A549 treated with dexamethasone at 1 μM for 4 hours (cell line): ENCODE measurements around the gene HDAC1. TPM values are rescaled to one million over a fixed set of nuclear protein-coding genes. Genes with fewer than 3 reads are reported as not detected.

Experiments used
- total RNA-seq: library from RNA; stranded (reverse); fragments of 200-300 nt; extraction: Qiagen RNA extraction; gene quantifications from 5 replicates; pipeline ENCODE4 v1.2.3, GENCODE V29; 2022

Gene HDAC1
- 47.9 to 53.4 TPM (median 52.1 TPM) in 5 replicates for total RNA-seq

DNA sequence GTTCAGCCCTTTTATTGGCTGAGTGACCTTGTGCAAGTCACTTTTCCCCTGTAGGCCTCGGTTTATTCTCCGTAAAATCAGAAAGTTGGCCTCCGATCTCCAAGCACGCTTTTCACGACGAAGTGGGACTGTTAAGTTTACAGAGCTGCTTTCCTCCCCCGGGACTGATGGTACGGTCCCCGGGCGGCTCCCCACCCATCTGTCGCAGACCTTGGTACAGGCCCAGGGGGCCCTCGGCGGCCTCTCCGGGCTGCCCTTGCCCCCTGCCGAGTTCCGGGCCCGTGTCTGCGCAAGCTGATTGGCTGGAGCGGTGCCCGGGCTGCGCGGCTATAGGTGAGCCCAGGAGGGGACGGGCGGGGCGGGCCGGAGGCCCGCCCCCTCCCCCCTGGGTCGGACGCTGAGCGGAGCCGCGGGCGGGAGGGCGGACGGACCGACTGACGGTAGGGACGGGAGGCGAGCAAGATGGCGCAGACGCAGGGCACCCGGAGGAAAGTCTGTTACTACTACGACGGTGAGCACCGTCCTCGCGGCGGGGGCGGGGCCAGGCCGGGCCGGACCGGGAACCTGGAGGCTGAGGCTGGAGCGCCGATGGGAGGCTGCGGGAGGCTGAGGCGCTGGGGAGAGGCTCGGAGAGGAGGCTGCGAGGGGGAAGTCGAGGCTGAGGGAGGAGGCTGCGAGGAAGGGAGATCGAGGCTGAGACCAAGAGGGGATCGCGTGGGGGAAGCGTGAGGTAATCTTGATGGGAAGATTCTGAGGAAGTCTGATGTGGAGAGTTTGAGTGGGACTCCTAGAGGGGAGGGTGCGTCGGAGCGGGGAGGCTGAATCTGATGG, at the start of gene HDAC1:
HDAC1 (plus strand) TSS at position 376 of the 831 bp plus-strand sequence; CDS start at position 463, 87 bp downstream.

DNA sequence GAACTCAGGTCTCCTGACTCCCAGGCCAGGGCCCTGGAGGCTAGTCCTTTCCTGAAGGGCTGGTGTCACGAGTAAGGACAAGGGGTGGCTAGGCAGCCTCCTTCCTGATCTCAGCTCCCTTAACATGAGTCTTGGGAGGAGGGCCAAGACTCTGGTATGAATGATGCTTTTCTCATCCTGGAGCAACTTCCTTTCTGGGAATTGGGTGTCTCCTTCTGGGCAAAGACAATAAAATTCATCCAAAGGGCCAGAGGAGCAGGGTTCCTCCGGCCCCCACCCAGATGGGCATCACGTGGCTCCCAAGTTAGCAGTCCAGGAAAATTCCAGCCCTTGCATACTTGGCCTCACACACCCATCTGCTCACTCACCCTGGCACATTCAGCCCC, 45.0 kb upstream of the HDAC1 start, which contains the start of gene FAM167B:
FAM167B (plus strand) TSS at position 335 of the 386 bp plus-strand sequence. CDS start 200 bp downstream, outside the sequence.

GRCh38 chr1:32250893-32251716, 40.8 kb upstream of the HDAC1 start, which contains the start of gene LCK:
Gene LCK, plus strand, starts transcription at chr1:32251265. Its CDS starts 23,065 bp downstream, at chr1:32274330.

DNA sequence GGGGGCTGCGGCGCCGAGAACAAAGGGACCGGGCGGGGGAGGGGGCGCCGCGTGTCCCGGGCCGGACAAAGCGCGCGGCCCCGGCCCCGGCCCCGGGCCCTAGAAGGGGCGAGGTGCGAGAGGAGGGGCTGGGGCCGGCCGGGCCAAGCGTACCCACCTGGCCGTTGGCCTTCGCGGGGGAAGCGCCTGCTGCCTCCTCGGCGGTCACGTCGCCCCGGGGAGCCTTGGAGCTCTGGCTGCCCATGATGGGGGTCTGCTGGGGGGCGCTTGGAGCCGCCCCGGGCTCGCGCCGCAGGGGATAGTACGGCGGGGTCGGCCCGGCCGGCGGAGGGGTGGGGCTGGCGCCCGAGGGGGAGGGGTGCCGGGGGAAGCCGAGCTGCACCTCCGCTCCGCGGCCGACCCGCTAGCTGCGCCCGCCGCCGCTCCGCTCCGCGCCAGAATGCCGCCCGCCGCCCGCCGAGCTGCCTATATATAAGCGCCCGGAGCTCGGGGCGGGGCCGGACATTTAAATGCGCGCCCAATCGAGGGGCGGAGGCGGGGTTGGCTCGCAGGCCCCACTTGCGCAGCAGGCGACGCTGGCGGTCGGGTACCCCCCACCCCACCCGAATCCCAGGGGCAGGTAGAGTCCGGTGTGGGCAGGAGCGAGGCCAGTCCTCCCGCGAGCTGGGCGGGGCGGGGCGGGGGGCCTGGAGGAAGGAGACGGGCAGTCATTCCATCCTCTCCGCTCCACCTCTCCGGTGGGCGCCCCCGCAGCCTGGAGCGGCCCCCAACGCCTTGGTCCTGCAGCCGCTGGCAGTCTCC, 44.1 kb downstream of the HDAC1 start, which contains the start of gene MARCKSL1:
MARCKSL1 (minus strand) TSS at position 444 of the 801 bp plus-strand sequence; CDS start at position 244, 200 bp downstream.

GRCh38 chr1:32362474-32363313, 70.8 kb downstream of the HDAC1 start, which contains the start of the genes FAM229A and TSSK3:
Gene FAM229A, minus strand, starts transcription at chr1:32362485. Its CDS starts 394 bp downstream, at chr1:32362091.
Gene TSSK3, plus strand, starts transcription at chr1:32362539. Its CDS starts 163 bp downstream, at chr1:32362702.

Other genes with a start within 250 kb of the HDAC1 start
- gene TMEM39B, start 219.1 kb upstream of the HDAC1 start, total RNA-seq: 7.1 to 11.9 TPM (median 10.7 TPM) in 5 replicates
- 15.9 to 19.6 TPM (median 17.8 TPM) in 5 replicates for gene KPNA6, start 184.0 kb upstream of the HDAC1 start, total RNA-seq
- gene TXLNA, start 112.4 kb upstream of the HDAC1 start, total RNA-seq: 27.1 to 31.1 TPM (median 30.4 TPM) in 5 replicates
- gene CCDC28B, start 91.5 kb upstream of the HDAC1 start, total RNA-seq: 0.71 to 1.5 TPM (median 1.3 TPM) in 5 replicates
- 1.5 to 2.5 TPM (median 1.9 TPM) in 5 replicates for gene IQCC, start 86.4 kb upstream of the HDAC1 start, total RNA-seq
- not detected in 5 replicates for gene DCDC2B, start 83.0 kb upstream of the HDAC1 start, total RNA-seq
- 7.3 to 9.2 TPM (median 8.5 TPM) in 5 replicates for gene TMEM234, start 69.7 kb upstream of the HDAC1 start, total RNA-seq
- gene EIF3I, start 69.7 kb upstream of the HDAC1 start, total RNA-seq: 265 to 288 TPM (median 276 TPM) in 5 replicates
- gene FAM167B, start 44.9 kb upstream of the HDAC1 start, total RNA-seq: 0.55 to 0.82 TPM (median 0.63 TPM) in 5 replicates
- gene LCK, start 40.8 kb upstream of the HDAC1 start, total RNA-seq: 0.07 to 0.11 TPM (median 0.09 TPM) in 3 of 5 replicates, not detected in the others
- 55.1 to 67.3 TPM (median 65.9 TPM) in 5 replicates for gene MARCKSL1, start 44.1 kb downstream of the HDAC1 start, total RNA-seq
- 1.2 to 3.3 TPM (median 2.6 TPM) in 5 replicates for gene FAM229A, start 70.4 kb downstream of the HDAC1 start, total RNA-seq
- gene TSSK3, start 70.5 kb downstream of the HDAC1 start, total RNA-seq: 0.13 to 0.18 TPM (median 0.15 TPM) in 3 of 5 replicates, not detected in the others
- gene BSDC1, start 102.4 kb downstream of the HDAC1 start, total RNA-seq: 17.4 to 21.5 TPM (median 20.1 TPM) in 5 replicates
- gene ZBTB8B, start 173.0 kb downstream of the HDAC1 start, total RNA-seq: not detected in 5 replicates
- 3.4 to 5.0 TPM (median 4.0 TPM) in 5 replicates for gene ZBTB8A, start 247.3 kb downstream of the HDAC1 start, total RNA-seq